GM06990 (cell line): ENCODE measurements around the gene HIP1R.

Experiments
- DNase-seq: peaks from one replicate; pipeline ENCODE4 v3.0.0-alpha.2; 2011; ENCODE audit not compliant: insufficient read length; ENCODE audit errors: extremely low read depth
- H3K27me3 ChIP-seq: replicated peaks from 2 replicates; pipeline ENCODE4 v1.6.0; 2011; ENCODE audit warnings: low read length; ENCODE audit not compliant: control insufficient read depth, insufficient read depth
- H3K36me3 ChIP-seq: 2 replicates; pipeline ENCODE4 v1.5.1; 2011; ENCODE audit warnings: low read length; ENCODE audit not compliant: control insufficient read depth, insufficient read depth
- H3K4me3 ChIP-seq: replicated peaks from 2 replicates; pipeline ENCODE4 v1.5.1; 2011; ENCODE audit warnings: low read depth, mild to moderate bottlenecking, control low read depth, low read length
- CTCF ChIP-seq: IDR thresholded peaks from 2 replicates; pipeline ENCODE4 v1.5.1; 2011; ENCODE audit warnings: low read length, control low read depth, mild to moderate bottlenecking, inconsistent platforms; ENCODE audit not compliant: insufficient read depth, poor library complexity, severe bottlenecking

HIP1R gene

GRCh38 chr12:122836027-122836921 is 1.0 kb downstream of the HIP1R start:
- H3K4me3 ChIP-seq, result peak overlapping the region; percentile 68
- H3K36me3 ChIP-seq, result no peaks in the 10 kb centered on the region
- H3K27me3 ChIP-seq, result no peaks in the 10 kb centered on the region; the same call in 1 of the 2 replicates
- peak; percentile 44 for DNase-seq
- TF ChIP-seq CTCF, result no peak

GRCh38 chr12:122837306-122838265 is 2.3 kb downstream of the HIP1R start:
- TF ChIP-seq CTCF, result no peak
- no peak for DNase-seq
- Histone ChIP-seq H3K36me3 (no peaks in the 10 kb centered on the region), H3K27me3 (no peaks in the 10 kb centered on the region; the same call in 1 of the 2 replicates), H3K4me3 (no peak overlapping the region)

- Histone ChIP-seq H3K4me3 (no peak overlapping the region), H3K27me3 (no peaks in the 10 kb centered on the region; the same call in 1 of the 2 replicates), H3K36me3 (no peaks in the 10 kb centered on the region)
- DNase-seq, result no peak
- no peak for TF ChIP-seq CTCF
These were observed 3.6 kb downstream of the HIP1R start for GRCh38 chr12:122838841-122839240.

DNA sequence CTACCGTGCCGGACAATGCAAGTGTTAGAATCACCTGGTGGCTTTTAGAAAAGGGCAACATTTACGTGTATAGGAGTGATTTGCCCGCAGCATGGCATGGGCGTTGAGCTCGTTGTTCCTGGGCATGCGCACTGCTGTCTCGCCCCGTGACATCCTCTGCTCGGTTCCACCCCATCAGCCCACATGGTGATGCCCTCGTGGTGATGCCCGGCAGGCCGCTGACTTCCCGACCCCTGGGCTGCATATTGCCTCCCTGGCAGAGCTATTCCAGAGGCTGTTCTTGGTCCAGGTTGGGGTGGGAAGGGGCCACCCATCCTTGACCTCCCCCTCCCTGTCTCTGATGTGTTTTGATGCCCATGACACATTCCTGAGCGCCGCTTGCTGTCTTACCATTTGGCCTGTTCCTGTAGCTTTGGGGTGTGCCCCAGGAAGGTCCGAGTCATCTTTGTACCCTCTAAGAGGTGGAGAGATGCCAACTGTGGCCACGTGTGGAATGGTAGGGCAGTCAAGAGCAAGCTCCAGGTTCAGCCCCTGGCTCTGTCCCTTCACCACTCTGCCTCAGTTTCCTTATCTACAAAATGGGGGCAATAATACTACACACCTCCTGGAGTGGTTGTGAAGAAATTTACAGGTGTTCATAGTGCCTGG is 4.8 kb downstream of the HIP1R start:
- no peak overlapping the region for H3K4me3 ChIP-seq
- no peak for DNase-seq
- no peaks in the 10 kb centered on the region for H3K27me3 ChIP-seq
- no peaks in the 10 kb centered on the region for H3K36me3 ChIP-seq
- TF ChIP-seq CTCF, result no peak

DNA sequence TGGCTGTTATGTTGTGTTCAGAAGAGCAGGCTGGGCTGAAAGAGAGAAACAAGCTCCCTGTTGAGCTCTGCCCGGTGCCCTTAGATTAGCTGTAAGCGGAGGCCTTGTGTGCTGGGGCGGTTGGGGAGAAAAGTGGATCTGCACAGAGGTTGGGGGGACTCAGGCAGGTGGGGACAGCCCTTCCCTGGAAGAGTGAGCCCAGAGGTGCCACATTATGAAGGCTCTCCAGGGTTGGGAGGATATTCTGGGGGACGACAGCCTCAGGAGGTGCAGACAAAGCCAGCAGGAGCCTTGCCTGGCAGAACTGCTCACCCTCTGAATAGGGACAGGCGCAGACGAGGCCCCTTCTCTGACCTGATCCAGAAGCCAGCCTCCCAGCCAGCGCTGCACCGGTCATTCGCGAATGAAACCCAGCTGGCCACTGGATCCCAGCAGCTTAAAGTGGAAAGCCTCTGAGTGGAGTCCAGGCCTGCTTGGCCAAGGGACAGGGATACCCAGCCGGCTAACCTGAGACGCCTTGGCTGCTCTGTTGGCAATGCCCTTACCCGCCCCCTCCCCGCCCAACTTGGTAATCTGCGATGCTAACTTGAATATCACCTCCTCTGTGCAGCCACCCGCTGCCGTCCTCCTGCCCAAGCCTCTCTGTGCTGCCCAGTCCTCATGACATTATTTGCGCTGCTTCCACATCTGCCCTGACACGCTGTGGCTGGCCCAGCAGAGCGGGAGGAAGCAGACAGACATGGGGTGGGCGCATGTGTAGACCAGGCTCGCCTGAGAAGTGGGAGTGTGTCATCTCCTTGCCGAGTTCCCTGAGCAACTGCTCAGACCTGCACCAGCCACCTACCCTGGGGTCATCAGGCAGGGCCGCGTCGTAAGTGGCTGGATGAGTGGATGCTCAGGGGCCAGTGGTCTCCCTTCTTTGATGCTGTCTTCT is 5.6 kb downstream of the HIP1R start:
- no peaks in the 10 kb centered on the region for H3K27me3 ChIP-seq
- H3K4me3 ChIP-seq, result no peak overlapping the region
- TF ChIP-seq CTCF, result no peak
- no peaks in the 10 kb centered on the region for H3K36me3 ChIP-seq
- no peak for DNase-seq
